Measurements from ENCODE around the gene SLC17A2. TPM values are rescaled to one million over a fixed set of nuclear protein-coding genes. Genes with fewer than 3 reads are reported as not detected.

The SLC17A2 gene
- total and polyA plus RNA-seq, 2 of the 13 experiments (the other 11 are each of a cell fraction or from before 2014, with no cell fraction given), result 11.2 to 32.4 TPM

DNA sequence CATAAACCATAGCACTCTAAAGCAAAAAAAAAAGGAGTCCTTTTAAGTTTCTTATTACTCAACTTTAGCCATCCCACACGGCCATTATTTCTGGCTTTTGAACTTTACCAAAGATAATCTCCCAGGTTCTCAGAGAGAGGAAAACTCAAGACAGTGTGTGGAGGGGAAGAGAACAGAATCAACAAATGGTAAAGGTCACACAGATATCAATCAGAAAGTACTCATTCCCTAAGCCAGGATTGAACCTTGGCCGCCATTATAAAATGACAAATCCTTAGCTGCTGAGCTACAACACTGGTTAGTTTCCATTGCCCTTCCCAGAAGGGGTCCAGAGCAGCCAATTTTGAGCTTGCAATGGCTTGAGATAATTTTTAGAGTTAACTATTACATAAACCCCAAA lies 22.0 kb upstream of the SLC17A2 start:
- BruUV-seq (replicated peaks), result no TSS peak
- Histone ChIP-seq H3K9me3 (ENCODE audit: low read length) (no peaks in the 10 kb centered on the region), H3K4me3 (replicated peaks in 1 of 3; ENCODE audit: insufficient read depth in 1 of 3, low read depth in 2 of 3, low read length in 3 of 3) (no peak overlapping the region), H3K27me3 (ENCODE audit: control insufficient read depth in 1 of 2, insufficient read depth in 2 of 2, low read length in 2 of 2) (no peaks in the 10 kb centered on the region), H3K4me1 (ENCODE audit: insufficient read depth, low read length) (peaks cover 19% of the 10 kb centered on the region), H3K36me3 (replicated peaks in 1 of 2; ENCODE audit: control insufficient read depth in 1 of 2, insufficient read depth in 2 of 2, low read length in 2 of 2) (no peaks in the 10 kb centered on the region), H4K20me1 (ENCODE audit: insufficient read depth, low read length) (no peaks in the 10 kb centered on the region), H3K79me2 (ENCODE audit: insufficient read depth, low read length) (no peaks in the 10 kb centered on the region), H3K9ac (ENCODE audit: insufficient read depth, low read depth, low read length) (no peak overlapping the region), H3K27ac (ENCODE audit: extremely low read length, insufficient read depth, low read length) (no peak overlapping the region), H2AFZ (ENCODE audit: low read length) (no peak overlapping the region), H3K4me2 (ENCODE audit: low read depth, low read length) (no peak overlapping the region)
- DNase-seq (ENCODE audit: low spot score), result no peak
- in situ Hi-C loops (cut with HindIII; ENCODE audit: extremely low pct_ligation_motif_present, low pct_unique_long_range_greater_than_20kb), result no loop called here
- CTCF ChIA-PET (ENCODE audit: low intra/inter-chr PET ratio, low total read pairs), result no interaction called here
- TF ChIP-seq HNF4A (CRISPR knock-in tag; IDR thresholded peaks at IDR 0.05) (peak; percentile 13; the same call in 1 of the 2 replicates), ZFAT (CRISPR knock-in tag; conservative IDR thresholded peaks at IDR 0.05) (no peak), EHMT2 (IDR thresholded peaks at IDR 0.05; ENCODE audit: borderline replicate concordance, low read depth, low read length) (0 out of 2 replicates have a peak, but pooled peaks have one; percentile 42)
- TF ChIP-seq, protein P1, sequence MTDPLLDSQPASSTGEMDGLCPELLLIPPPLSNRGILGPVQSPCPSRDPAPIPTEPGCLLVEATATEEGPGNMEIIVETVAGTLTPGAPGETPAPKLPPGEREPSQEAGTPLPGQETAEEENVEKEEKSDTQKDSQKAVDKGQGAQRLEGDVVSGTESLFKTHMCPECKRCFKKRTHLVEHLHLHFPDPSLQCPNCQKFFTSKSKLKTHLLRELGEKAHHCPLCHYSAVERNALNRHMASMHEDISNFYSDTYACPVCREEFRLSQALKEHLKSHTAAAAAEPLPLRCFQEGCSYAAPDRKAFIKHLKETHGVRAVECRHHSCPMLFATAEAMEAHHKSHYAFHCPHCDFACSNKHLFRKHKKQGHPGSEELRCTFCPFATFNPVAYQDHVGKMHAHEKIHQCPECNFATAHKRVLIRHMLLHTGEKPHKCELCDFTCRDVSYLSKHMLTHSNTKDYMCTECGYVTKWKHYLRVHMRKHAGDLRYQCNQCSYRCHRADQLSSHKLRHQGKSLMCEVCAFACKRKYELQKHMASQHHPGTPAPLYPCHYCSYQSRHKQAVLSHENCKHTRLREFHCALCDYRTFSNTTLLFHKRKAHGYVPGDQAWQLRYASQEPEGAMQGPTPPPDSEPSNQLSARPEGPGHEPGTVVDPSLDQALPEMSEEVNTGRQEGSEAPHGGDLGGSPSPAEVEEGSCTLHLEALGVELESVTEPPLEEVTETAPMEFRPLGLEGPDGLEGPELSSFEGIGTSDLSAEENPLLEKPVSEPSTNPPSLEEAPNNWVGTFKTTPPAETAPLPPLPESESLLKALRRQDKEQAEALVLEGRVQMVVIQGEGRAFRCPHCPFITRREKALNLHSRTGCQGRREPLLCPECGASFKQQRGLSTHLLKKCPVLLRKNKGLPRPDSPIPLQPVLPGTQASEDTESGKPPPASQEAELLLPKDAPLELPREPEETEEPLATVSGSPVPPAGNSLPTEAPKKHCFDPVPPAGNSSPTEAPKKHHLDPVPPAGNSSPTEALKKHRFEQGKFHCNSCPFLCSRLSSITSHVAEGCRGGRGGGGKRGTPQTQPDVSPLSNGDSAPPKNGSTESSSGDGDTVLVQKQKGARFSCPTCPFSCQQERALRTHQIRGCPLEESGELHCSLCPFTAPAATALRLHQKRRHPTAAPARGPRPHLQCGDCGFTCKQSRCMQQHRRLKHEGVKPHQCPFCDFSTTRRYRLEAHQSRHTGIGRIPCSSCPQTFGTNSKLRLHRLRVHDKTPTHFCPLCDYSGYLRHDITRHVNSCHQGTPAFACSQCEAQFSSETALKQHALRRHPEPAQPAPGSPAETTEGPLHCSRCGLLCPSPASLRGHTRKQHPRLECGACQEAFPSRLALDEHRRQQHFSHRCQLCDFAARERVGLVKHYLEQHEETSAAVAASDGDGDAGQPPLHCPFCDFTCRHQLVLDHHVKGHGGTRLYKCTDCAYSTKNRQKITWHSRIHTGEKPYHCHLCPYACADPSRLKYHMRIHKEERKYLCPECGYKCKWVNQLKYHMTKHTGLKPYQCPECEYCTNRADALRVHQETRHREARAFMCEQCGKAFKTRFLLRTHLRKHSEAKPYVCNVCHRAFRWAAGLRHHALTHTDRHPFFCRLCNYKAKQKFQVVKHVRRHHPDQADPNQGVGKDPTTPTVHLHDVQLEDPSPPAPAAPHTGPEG (CRISPR knock-in tag; IDR thresholded peaks at IDR 0.05), result 0 out of 2 replicates have a peak, but pooled peaks have one; percentile 40
- FAIRE-seq, result no peak
- POLR2A ChIA-PET, result interaction anchor here (1.8 kb wide), 1 partner anchor 39 kb away, joined by 5 read pairs; no protein-coding TSS in a partner anchor
- WGBS (ENCODE audit: low lambda C conversion rate), result 36% methylated on average over 2 of the region's 2 CpGs
- intact Hi-C loops (cut with micrococcal nuclease; ENCODE audit: unreplicated experiment), result no loop called here
- ATAC-seq, result no peak
